Activated naive CD4-positive, alpha-beta T cell treated with Interleukin-2 at 50 U/mL for 16 hours (primary cell): ENCODE results near the gene C12orf75.
"Not testable (repeated sequence)": the region's sequence is repeated elsewhere in the genome, so short reads cannot be mapped to it uniquely, and the experiment has no call there.

ENCODE experiments used
- DNase-seq: peaks from one replicate; pipeline ENCODE4 v3.0.0-alpha.2; 2020

The C12orf75 gene

DNA sequence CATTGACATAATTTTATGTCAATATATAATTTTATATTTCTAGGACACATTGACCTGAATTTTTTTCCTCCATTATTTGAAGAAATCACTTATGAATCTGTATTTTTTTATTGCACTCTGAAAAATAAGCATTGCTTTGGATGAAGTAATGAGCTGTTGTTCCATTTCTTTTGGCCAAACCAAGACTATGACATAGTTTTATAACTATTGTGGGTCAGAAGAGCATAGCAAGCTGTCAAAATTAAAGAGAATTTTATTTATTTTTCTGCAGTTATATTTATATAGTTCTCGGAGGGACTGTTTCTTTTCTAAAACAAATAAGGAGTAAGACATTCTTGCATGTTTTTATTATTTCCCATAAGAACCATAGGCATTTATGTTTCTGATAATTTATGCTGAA lies 8.5 kb downstream of the C12orf75 start:
- no peak for DNase-seq

- DNase-seq: no peak
These were observed 10.5 kb downstream of the C12orf75 start for GRCh38 chr12:105341010-105341409.

DNA sequence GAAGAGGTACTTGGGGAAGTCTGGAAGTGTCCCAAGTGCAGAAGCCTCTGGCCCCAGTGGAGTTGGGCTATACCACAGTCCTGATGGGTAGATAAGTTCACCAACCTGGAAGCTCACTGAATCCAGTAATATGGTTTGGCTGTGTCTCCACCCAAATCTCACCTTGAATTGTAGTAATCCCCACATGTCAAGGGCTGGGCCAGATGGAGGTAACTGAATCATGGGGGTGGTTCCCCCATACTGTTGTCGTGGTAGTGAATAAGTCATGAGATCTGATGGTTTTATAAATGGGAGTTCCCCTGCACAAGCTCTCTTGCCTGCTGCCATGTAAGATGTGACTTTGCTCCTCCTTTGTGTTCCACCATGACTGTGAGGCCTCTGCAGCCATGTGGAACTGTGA lies 11.1 kb downstream of the C12orf75 start:
- not testable (repeated sequence) for DNase-seq

DNA sequence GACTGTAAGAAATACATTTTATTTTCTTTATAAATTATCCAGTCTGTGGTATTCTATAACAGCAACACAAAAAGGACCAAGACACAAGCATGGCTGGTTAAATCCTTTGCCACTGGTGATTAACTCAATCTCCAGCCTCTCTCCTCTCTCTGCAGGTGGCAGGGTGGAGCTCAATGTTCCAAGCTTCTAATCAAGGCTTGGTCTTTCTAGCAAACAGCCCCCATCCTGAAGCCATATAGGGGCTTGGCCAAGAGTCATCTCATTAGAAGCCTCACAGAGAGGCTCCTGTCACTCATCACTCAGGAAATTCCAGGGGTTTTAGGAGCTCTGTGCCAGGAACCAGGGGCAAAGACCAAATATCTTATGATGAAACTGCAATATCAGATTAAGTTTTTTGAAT lies 12.0 kb downstream of the C12orf75 start:
- DNase-seq: no peak

DNA sequence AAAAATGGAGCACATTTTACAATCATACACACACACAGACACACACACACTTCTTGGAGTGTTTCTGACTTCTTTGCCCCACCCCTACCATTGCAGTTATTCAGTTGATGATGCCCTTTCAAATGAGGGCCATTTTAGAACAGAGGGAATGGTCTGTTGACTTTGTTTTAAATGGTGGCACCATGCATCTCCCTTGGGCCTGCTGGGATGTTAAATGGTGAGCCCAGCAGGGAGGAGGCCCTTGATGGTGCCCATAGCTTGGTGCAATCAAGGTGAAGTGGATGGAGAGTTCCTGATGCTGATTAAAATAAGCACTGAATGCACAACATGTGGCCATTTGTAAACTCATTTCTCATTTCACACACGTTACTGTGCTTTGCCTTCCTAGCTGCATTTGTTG lies 13.3 kb downstream of the C12orf75 start:
- no peak for DNase-seq

- no peak for DNase-seq
These were observed 17.0 kb downstream of the C12orf75 start for GRCh38 chr12:105347499-105347898.

- no peak for DNase-seq
These were observed 17.7 kb downstream of the C12orf75 start for GRCh38 chr12:105348142-105348541.

- no peak for DNase-seq
These were observed 18.1 kb downstream of the C12orf75 start for GRCh38 chr12:105348561-105348960.

DNA sequence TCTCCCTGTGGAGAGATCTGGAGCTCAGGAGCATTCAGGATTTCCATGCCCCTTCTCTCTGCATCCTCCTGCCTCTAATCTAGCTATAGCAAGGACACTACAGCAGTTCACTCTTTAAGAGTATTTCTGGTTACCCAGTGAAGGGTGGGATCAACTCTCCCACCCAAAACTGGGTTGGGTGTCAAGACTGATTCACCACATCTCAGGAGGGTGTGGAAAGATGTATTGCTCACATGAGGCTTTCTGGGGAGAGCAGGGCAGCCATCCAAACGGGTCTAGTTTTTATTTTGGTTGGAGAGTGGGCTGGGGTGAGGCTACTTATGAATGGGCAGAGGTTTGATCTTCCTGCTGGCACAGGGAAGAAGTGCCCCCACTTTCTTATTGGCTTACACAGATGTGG lies 18.6 kb downstream of the C12orf75 start:
- no peak for DNase-seq

GRCh38 chr12:105351523-105351922 lies 21.0 kb downstream of the C12orf75 start:
- no peak for DNase-seq

DNA sequence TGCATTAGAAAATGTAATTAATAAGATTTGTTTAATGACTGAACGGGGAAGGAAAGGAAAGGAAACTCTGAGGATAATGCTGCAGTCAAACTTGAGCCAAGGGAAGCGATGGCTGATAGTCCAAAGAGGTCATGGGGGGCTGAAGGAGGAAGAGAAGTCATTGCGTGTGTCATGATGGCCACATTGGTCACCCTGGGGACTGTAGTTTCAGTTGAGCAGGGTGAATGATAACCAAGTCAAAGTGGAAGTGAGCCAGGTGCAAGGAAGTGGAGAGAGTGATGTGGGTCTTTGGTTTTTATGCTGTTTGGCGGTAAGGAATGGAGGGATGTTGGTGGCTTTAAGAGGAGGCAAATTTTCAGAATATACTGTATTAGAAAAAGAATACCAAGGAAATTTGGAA lies 21.6 kb downstream of the C12orf75 start:
- no peak for DNase-seq

DNA sequence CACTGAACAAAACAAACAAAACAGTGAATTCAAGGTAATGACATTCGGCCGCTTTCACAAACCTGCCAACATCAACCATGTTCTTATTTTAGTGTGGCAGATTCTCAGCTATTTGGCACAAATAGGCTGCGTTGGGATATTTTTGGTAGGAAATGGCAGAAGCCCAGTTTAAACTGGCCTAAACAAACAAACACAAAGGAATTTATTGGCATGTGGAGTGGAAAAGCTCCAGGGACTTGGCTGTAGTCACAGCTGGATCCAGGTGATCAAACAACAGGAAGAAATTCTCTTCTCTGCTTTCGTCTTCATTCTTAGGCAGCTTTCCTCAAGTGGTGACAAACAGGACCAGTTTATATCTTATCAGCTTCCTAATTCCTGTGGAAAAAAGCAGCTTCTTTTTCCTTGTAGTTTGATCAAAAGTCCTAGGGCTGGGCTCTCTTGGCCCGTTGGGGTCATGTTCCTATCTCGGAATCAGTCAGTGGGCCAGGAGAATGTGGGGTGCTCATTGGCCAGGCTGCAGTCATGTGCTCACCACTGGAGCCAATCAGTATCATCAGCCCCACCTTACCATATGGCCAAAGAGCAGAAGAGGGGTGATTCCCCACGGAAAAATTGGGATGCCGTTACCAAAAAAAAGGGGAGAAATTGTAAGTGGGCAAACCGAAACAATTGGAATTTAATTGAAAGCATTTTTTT lies 22.6 kb downstream of the C12orf75 start:
- DNase-seq: no peak

DNA sequence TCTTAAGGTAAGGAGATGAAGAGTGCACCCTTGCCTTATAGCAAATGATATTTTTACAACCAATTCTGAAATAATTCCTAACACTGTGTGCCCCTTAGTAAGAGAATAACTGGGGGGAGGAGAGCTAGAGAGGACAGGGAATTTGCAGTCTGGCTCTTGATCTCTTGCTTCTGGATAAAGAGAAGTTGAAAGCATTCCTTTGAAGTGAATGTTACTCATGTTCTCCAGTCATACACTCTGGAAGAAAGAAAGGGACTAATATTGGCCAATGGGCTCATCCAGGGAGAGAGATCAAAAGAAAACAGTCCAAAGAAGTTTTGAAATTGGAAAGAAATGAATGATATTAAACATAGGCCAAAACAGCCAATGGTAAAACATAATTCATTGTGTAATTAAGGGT lies 25.3 kb downstream of the C12orf75 start:
- DNase-seq: no peak

DNA sequence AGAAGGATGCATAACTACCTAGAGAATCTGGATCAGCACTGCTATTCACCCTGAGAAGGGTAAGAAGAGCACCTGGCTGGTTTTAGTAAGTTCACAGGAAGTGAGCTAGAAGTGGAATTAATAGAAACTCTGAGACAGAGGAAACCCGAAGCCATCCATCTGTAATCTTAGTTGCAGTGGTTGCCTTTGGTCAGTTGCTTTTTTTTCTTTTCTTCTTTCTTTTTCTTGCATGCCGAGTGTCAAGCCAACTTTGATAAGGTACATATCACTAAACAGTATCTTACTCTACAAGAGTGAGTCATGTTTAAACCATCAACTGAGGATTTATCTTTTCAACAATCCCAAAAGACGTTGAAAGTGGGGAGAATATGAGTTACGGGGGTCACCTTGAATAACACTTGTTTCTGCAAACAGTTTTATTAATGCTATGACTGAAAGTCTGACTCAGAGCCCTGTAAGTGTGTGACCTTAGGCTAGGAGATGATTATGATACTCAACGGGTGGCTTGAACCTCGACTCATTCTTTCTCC lies 26.7 kb downstream of the C12orf75 start:
- DNase-seq: no peak

DNA sequence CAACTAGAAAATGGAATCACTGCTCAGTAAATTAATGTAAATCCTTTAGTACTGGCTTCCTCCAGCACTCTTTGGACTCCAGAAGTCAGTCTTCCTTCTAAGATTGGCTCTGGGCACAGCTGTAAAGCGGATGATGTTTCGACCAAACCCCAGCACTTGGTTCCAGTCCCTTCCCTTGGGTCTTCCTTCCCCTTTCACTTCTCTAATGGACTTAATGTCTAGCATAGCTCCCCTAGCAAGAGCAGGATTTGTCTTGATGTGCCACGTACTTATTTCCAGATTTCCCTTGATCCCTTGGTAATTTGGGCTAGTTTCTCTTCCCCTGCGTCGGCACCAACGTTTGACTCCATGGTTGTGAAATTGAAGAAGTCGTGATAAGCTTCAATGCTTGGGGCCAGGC lies 28.3 kb downstream of the C12orf75 start:
- no peak for DNase-seq

DNA sequence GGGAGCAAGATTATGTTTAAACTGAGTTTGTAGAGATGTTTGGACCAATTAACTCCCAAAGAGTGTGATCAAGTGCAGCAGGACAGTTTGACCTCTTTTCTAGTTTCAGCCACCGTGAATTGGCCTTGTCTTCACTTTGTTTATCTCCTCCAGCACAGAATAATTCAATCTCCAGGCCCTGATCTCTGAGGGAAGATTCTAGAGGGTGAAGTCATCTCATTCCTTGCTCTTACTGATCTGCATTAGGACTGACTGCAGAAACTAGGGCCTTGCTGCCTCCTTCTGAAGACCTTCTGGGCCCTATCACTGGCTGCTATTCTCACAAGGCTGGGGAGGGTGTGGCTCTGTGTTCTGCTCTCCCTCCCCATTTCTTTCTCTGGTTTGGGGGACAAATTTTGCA lies 29.4 kb downstream of the C12orf75 start:
- no peak for DNase-seq

DNA sequence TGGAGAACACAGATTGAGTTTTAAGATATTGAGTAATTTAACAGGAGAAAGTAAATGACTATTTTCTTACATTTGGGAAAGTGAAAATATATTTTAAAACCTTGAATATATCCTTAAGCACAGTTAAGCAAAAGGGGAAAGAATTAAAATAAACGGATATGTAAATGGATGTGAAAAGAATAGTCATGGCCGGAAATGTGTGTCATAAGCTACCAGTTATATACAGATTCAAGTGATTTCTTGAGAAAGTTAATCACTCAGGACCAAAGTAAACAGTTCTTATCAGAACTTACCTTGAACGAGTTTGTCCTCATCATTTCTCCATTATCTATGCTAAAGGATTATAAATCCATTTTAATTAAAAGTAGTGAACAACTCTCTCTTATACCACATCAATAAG lies 33.4 kb downstream of the C12orf75 start:
- DNase-seq: no peak

- no peak for DNase-seq
These were observed 34.7 kb downstream of the C12orf75 start for GRCh38 chr12:105365231-105365630.

- no peak for DNase-seq
These were observed 37.7 kb downstream of the C12orf75 start for GRCh38 chr12:105368047-105368646.

DNA sequence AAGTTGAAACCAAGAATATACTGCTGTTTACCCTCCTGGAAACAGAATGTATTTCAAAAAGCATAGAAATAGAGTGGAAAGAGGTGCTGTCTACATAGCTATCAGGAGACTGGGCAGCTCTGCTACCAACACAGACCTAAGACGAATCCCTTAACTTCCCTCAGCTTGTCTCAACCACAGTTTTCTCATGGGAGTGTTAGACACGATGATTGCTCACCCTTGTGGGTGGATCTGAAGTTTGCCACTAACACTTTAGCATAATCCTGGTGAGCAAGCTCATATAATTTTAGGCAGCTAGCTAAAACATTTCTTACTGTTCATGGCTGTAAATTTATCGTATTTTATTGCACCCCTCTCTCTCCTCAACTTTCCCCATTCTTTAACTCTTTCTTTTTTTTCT lies 38.5 kb downstream of the C12orf75 start:
- no peak for DNase-seq

GRCh38 chr12:105374303-105374702 lies 43.8 kb downstream of the C12orf75 start:
- no peak for DNase-seq

DNA sequence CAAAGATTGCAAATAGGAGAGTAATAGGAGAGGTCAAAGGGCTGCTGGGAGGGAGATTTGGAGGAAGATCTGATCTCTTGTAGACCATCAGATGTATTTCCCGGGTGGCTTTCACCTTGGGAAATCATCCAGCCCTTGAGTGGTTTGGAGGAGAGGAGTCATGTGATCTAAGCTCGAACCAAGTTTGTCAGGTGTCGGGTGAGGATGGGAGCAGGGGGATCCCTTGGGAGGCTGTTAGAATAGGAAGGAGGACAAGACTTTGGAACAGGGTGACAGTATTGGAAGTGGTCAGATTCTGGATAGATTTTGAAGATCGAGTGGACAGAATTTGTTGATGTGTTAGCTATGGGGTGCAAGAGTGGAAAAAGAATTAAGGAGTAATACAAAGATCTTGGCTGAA lies 46.6 kb downstream of the C12orf75 start:
- DNase-seq: no peak

DNA sequence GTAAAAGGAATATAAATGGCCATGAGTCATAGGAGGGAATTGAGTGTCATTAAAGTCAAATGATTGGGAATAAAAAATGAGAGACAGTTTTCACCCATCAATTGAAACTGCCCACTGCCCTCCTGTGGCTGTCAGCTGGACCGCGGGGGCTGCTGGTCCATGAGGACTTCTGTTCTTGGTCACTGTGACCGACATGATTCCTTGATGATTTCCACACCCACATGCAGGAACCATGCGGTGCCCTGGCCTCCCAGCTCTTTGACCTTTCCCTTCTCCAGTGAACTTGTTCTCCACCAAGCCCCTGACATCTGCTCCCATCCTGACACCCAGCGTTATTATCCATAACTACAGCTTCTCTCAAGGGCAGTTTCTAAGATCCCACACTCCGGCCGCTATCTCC lies 48.4 kb downstream of the C12orf75 start:
- DNase-seq: no peak

GRCh38 chr12:105382771-105383622 lies 52.5 kb downstream of the C12orf75 start:
- DNase-seq: no peak
